Neural cell (in vitro differentiated cells): Measurements from ENCODE around the gene RIBC2. TPM values are rescaled to one million over a fixed set of nuclear protein-coding genes. Genes with fewer than 3 reads are reported as not detected.

Source experiments
- H2AFZ ChIP-seq: fragments of 200-600, 300-800 bp; sonication (generic), shearing (Covaris generic); 2 replicates; pipeline ENCODE4 v1.6.0; 2014; ENCODE audit warnings: low read depth, mild to moderate bottlenecking, antibody characterized with exemption, low read length, moderate library complexity
- H3F3A ChIP-seq: fragments of 200-600 bp; shearing (Covaris generic); 2 replicates; pipeline ENCODE4 v1.6.1; 2016; ENCODE audit warnings: mild to moderate bottlenecking, moderate library complexity, mixed read lengths, antibody characterized with exemption, low read length; ENCODE audit not compliant: insufficient read depth, poor library complexity, severe bottlenecking
- H3K27ac ChIP-seq: fragments of 200-600, 300-800 bp; sonication (generic), shearing (Covaris generic); 2 replicates; pipeline ENCODE4 v1.5.1; 2014; ENCODE audit warnings: mild to moderate bottlenecking, low read length, moderate library complexity
- H3K27me3 ChIP-seq: fragments of 300-800, 200-600 bp; sonication (generic), shearing (Covaris generic); 2 replicates; pipeline ENCODE4 v1.6.0; 2014; ENCODE audit warnings: mild to moderate bottlenecking, low read depth, low read length, moderate library complexity; ENCODE audit not compliant: insufficient read depth
- H3K36me3 ChIP-seq: fragments of 300-800, 200-600 bp; sonication (generic), shearing (Covaris generic); 2 replicates; pipeline ENCODE4 v1.5.1; 2014; ENCODE audit warnings: mild to moderate bottlenecking, antibody characterized with exemption, low read length, moderate library complexity; ENCODE audit not compliant: insufficient read depth
- H3K4me2 ChIP-seq: fragments of 300-800, 200-600 bp; sonication (generic), shearing (Covaris generic); 2 replicates; pipeline ENCODE4 v1.6.0; 2014; ENCODE audit warnings: mild to moderate bottlenecking, low read length
- H3K4me3 ChIP-seq: fragments of 300-800, 200-600 bp; sonication (generic), shearing (Covaris generic); 2 replicates; pipeline ENCODE4 v1.5.1; 2014; ENCODE audit warnings: mild to moderate bottlenecking, low read length, moderate library complexity
- H3K79me2 ChIP-seq: fragments of 200-600 bp; shearing (Covaris generic); replicated peaks from 2 replicates; pipeline ENCODE4 v1.6.0; 2014; ENCODE audit warnings: mild to moderate bottlenecking, low read length, moderate library complexity; ENCODE audit not compliant: insufficient read depth
- H3K9ac ChIP-seq: fragments of 300-800, 200-600 bp; sonication (generic), shearing (Covaris generic); 2 replicates; pipeline ENCODE4 v1.6.1; 2016; ENCODE audit warnings: mild to moderate bottlenecking, low read length, mixed read lengths
- H3K9me2 ChIP-seq: fragments of 200-600 bp; shearing (Covaris generic); 2 replicates; pipeline ENCODE4 v1.6.1; 2016; ENCODE audit warnings: mild to moderate bottlenecking, low read length, mixed read lengths; ENCODE audit not compliant: insufficient read depth
- H3K9me3 ChIP-seq: fragments of 200-600, 300-800 bp; sonication (generic), shearing (Covaris generic); 2 replicates; pipeline ENCODE4 v1.6.1; 2016; ENCODE audit warnings: mild to moderate bottlenecking, mixed run types, low read length, moderate library complexity, mixed read lengths
- H4K20me1 ChIP-seq: fragments of 200-600 bp; shearing (Covaris generic); 2 replicates; pipeline ENCODE4 v1.6.1; 2016; ENCODE audit warnings: mild to moderate bottlenecking, mixed run types; ENCODE audit not compliant: insufficient read depth
- CTCF ChIP-seq: fragments of 450-650 bp; IDR thresholded peaks from 2 replicates; pipeline ENCODE4 v1.5.1; 2014; ENCODE audit warnings: antibody characterized with exemption, mild to moderate bottlenecking, moderate library complexity; ENCODE audit not compliant: poor library complexity, severe bottlenecking
- EP300 ChIP-seq: fragments of 450-650 bp; conservative IDR thresholded peaks from 2 replicates; pipeline ENCODE4 v1.6.1; 2014; ENCODE audit warnings: antibody characterized with exemption, mild to moderate bottlenecking, moderate library complexity; ENCODE audit not compliant: poor library complexity, severe bottlenecking
- EZH2 ChIP-seq: fragments of 200-600, 300-800 bp; shearing (Covaris generic), sonication (generic); IDR thresholded peaks from 2 replicates; pipeline ENCODE4 v1.6.1; 2014; ENCODE audit warnings: antibody characterized with exemption, low read length, borderline replicate concordance, mild to moderate bottlenecking; ENCODE audit not compliant: insufficient read depth, poor library complexity, severe bottlenecking
- MXI1 ChIP-seq: fragments of 450-650 bp; conservative IDR thresholded peaks from 2 replicates; pipeline ENCODE4 v1.6.1; 2014; ENCODE audit warnings: antibody characterized with exemption, mild to moderate bottlenecking; ENCODE audit not compliant: poor library complexity, severe bottlenecking
- POLR2AphosphoS5 ChIP-seq: IDR thresholded peaks from 2 replicates; pipeline ENCODE4 v1.6.1; 2012
- RAD21 ChIP-seq: fragments of 450-650 bp; conservative IDR thresholded peaks from 2 replicates; pipeline ENCODE4 v1.6.1; 2014; ENCODE audit warnings: antibody characterized with exemption, mild to moderate bottlenecking, moderate library complexity
- REST ChIP-seq: IDR thresholded peaks from 2 replicates; pipeline ENCODE4 v1.6.1; 2012; ENCODE audit warnings: borderline replicate concordance
- SMC3 ChIP-seq: fragments of 450-650 bp; conservative IDR thresholded peaks from 2 replicates; pipeline ENCODE4 v1.6.1; 2014; ENCODE audit warnings: antibody characterized with exemption, mild to moderate bottlenecking, moderate library complexity; ENCODE audit not compliant: poor library complexity
- TAF1 ChIP-seq: IDR thresholded peaks from 2 replicates; pipeline ENCODE4 v1.6.1; 2012; ENCODE audit warnings: low read depth
- polyA plus RNA-seq: library from polyadenylated mRNA; depleted of rRNA; stranded (reverse); fragments of >200 nt; gene quantifications from 2 replicates; pipeline ENCODE4 v1.2.3, GENCODE V29; 2014

Gene RIBC2
- polyA plus RNA-seq, 1 donor from 2014 or later: not detected

GRCh38 chr22:45418056-45418769, 4.7 kb downstream of the RIBC2 start:
- Histone ChIP-seq H3K79me2 (no peaks in the 10 kb centered on the region), H3K9me3 (no peaks in the 10 kb centered on the region), H3K27ac (no peak overlapping the region), H3K4me2 (no peak overlapping the region), H2AFZ (no peak overlapping the region), H3K9me2 (no peaks in the 10 kb centered on the region), H3K4me3 (no peak overlapping the region), H3K27me3 (peaks cover 11% of the 10 kb centered on the region), H3K36me3 (no peaks in the 10 kb centered on the region), H3K9ac (no peak overlapping the region), H3F3A (no peaks in the 10 kb centered on the region), H4K20me1 (no peaks in the 10 kb centered on the region)
- TF ChIP-seq SMC3 (no peak), TAF1 (no peak), REST (no peak)

- Histone ChIP-seq H3K36me3 (no peaks in the 10 kb centered on the region), H3K27me3 (peaks cover 6% of the 10 kb centered on the region), H3F3A (no peaks in the 10 kb centered on the region), H2AFZ (no peak overlapping the region), H3K9me3 (no peaks in the 10 kb centered on the region), H3K4me2 (no peak overlapping the region), H3K79me2 (no peaks in the 10 kb centered on the region), H3K4me3 (no peak overlapping the region), H4K20me1 (no peaks in the 10 kb centered on the region), H3K9ac (no peak overlapping the region), H3K27ac (no peak overlapping the region), H3K9me2 (no peaks in the 10 kb centered on the region)
- TF ChIP-seq REST: no peak
- no peak for TF ChIP-seq EP300
- no peak for TF ChIP-seq POLR2AphosphoS5
- no peak for TF ChIP-seq EZH2
- TF ChIP-seq TAF1: no peak
- TF ChIP-seq CTCF: no peak
- no peak for TF ChIP-seq MXI1
- no peak for TF ChIP-seq RAD21
- TF ChIP-seq SMC3: no peak
These were observed 5.3 kb downstream of the RIBC2 start for GRCh38 chr22:45418770-45419138.
